Bronchial epithelial cell (primary cell): ENCODE measurements around the gene SLC7A9. TPM values are rescaled to one million over a fixed set of nuclear protein-coding genes. Genes with fewer than 3 reads are reported as not detected.
"Not testable (repeated sequence)": the region's sequence is repeated elsewhere in the genome, so short reads cannot be mapped to it uniquely, and the experiment has no call there.

ENCODE experiments used
- DNase-seq: peaks from one replicate; pipeline ENCODE4 v3.0.0-alpha.2; 2010; ENCODE audit warnings: low read depth
- FAIRE-seq: peaks from 2 replicates; lab custom pipeline; 2011; peaks lifted over from hg19 to GRCh38; lab: Jason Lieb, UNC
- H3K27me3 ChIP-seq: 2 replicates; pipeline ENCODE4 v1.5.1; 2011; ENCODE audit warnings: low read length; ENCODE audit not compliant: control insufficient read depth, insufficient read depth
- H3K36me3 ChIP-seq: 2 replicates; pipeline ENCODE4 v1.5.1; 2011; ENCODE audit warnings: low read length; ENCODE audit not compliant: control insufficient read depth, insufficient read depth
- H3K4me3 ChIP-seq: 2 replicates; pipeline ENCODE4 v1.5.1; 2011; ENCODE audit warnings: mild to moderate bottlenecking, low read depth, low read length, control low read depth
- CTCF ChIP-seq: IDR thresholded peaks from 2 replicates; pipeline ENCODE4 v1.5.1; 2011; ENCODE audit warnings: mild to moderate bottlenecking, moderate library complexity, low read length, control low read depth, inconsistent platforms; ENCODE audit not compliant: insufficient read depth, severe bottlenecking
- total RNA-seq: library from RNA; depleted of rRNA; stranded (reverse); fragments of >200 nt; gene quantifications from 2 replicates; pipeline ENCODE4 v1.2.1, GENCODE V29; 2014

Gene SLC7A9
- total RNA-seq, 1 donor from 2014 or later, result under 0.01 TPM

GRCh38 chr19:32890326-32890725 lies 20.8 kb upstream of the SLC7A9 start:
- Histone ChIP-seq H3K27me3 (no peaks in the 10 kb centered on the region), H3K4me3 (no peak overlapping the region), H3K36me3 (no peaks in the 10 kb centered on the region)
- no peak for DNase-seq
- TF ChIP-seq CTCF, result no peak
- no peak for FAIRE-seq

- no peaks in the 10 kb centered on the region for H3K36me3 ChIP-seq
- FAIRE-seq, result no peak
- H3K27me3 ChIP-seq, result no peaks in the 10 kb centered on the region
- no peak overlapping the region for H3K4me3 ChIP-seq
- TF ChIP-seq CTCF, result no peak
- no peak for DNase-seq
Measured at GRCh38 chr19:32889137-32889934, 19.8 kb upstream of the SLC7A9 start.

- no peaks in the 10 kb centered on the region for H3K27me3 ChIP-seq
- DNase-seq (no peak), FAIRE-seq (no peak)
- H3K36me3 ChIP-seq, result no peaks in the 10 kb centered on the region
- no peak for TF ChIP-seq CTCF
- no peak overlapping the region for H3K4me3 ChIP-seq
Measured at GRCh38 chr19:32887572-32888215, 18.1 kb upstream of the SLC7A9 start.

- DNase-seq, result no peak
- no peaks in the 10 kb centered on the region for H3K36me3 ChIP-seq
- FAIRE-seq, result no peak
- no peaks in the 10 kb centered on the region for H3K27me3 ChIP-seq
- TF ChIP-seq CTCF, result no peak
- H3K4me3 ChIP-seq, result no peak overlapping the region
Measured at GRCh38 chr19:32886241-32886640, 16.7 kb upstream of the SLC7A9 start.

GRCh38 chr19:32885255-32885654 lies 15.7 kb upstream of the SLC7A9 start:
- H3K36me3 ChIP-seq, H3K4me3 ChIP-seq, FAIRE-seq, DNase-seq, H3K27me3 ChIP-seq: not testable (repeated sequence)

GRCh38 chr19:32881766-32882165 lies 12.2 kb upstream of the SLC7A9 start:
- DNase-seq (no peak), FAIRE-seq (no peak)
- TF ChIP-seq CTCF, result no peak
- Histone ChIP-seq H3K4me3 (no peak overlapping the region), H3K27me3 (no peaks in the 10 kb centered on the region), H3K36me3 (no peaks in the 10 kb centered on the region)
